BE2C (cell line): Measurements from ENCODE around the gene CZIB. TPM values are rescaled to one million over a fixed set of nuclear protein-coding genes. Genes with fewer than 3 reads are reported as not detected.

Experiments used
- DNase-seq: peaks from one replicate; pipeline ENCODE4 v3.0.0-alpha.2; 2020
- H3K27me3 ChIP-seq: fragments of 250-450 bp; sonication (Bioruptor Pico); 2 replicates; pipeline ENCODE4 v1.5.1; 2020; ENCODE audit warnings: mild to moderate bottlenecking
- H3K36me3 ChIP-seq: fragments of 250-450 bp; sonication (Bioruptor Pico); 2 replicates; pipeline ENCODE4 v1.5.1; 2020; ENCODE audit warnings: mild to moderate bottlenecking
- H3K4me1 ChIP-seq: fragments of 250-450 bp; sonication (Bioruptor Pico); 2 replicates; pipeline ENCODE4 v1.5.1; 2020
- H3K4me3 ChIP-seq: 2 replicates; pipeline ENCODE4 v1.5.1; 2011; ENCODE audit warnings: low read depth, low read length
- H3K9me3 ChIP-seq: fragments of 250-450 bp; sonication (Bioruptor Pico); 2 replicates; pipeline ENCODE4 v1.5.1; 2020
- polyA plus RNA-seq: library from polyadenylated mRNA; unstranded; fragments of >200 nt; gene quantifications from one replicate; pipeline ENCODE4 v1.2.1, GENCODE V29; 2012; ENCODE audit warnings: low read depth, missing spikeins; ENCODE audit not compliant: insufficient read length, insufficient read depth
- TF ChIP-seq, protein P1 (sequence below): IDR thresholded peaks from 2 replicates; pipeline ENCODE4 v1.5.1; 2012; ENCODE audit warnings: mild to moderate bottlenecking, low read depth, low read length

The CZIB gene
- polyA plus RNA-seq: 66.7 TPM

- H3K4me3 ChIP-seq: peak within 1 kb of the TSS; percentile 67
- DNase-seq: peak; percentile 91
- no peaks in the 10 kb centered on the region for H3K36me3 ChIP-seq
- H3K4me1 ChIP-seq: no peaks in the 10 kb centered on the region
- TF ChIP-seq, protein P1, sequence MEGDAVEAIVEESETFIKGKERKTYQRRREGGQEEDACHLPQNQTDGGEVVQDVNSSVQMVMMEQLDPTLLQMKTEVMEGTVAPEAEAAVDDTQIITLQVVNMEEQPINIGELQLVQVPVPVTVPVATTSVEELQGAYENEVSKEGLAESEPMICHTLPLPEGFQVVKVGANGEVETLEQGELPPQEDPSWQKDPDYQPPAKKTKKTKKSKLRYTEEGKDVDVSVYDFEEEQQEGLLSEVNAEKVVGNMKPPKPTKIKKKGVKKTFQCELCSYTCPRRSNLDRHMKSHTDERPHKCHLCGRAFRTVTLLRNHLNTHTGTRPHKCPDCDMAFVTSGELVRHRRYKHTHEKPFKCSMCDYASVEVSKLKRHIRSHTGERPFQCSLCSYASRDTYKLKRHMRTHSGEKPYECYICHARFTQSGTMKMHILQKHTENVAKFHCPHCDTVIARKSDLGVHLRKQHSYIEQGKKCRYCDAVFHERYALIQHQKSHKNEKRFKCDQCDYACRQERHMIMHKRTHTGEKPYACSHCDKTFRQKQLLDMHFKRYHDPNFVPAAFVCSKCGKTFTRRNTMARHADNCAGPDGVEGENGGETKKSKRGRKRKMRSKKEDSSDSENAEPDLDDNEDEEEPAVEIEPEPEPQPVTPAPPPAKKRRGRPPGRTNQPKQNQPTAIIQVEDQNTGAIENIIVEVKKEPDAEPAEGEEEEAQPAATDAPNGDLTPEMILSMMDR: no peak
- no peaks in the 10 kb centered on the region for H3K9me3 ChIP-seq
- H3K27me3 ChIP-seq: no peaks in the 10 kb centered on the region
Observed at GRCh38 chr1:53220171-53220961, at the start of gene CZIB. Gene CZIB, minus strand, starts transcription at chr1:53220634. Its CDS starts 59 bp downstream, at chr1:53220575.

- DNase-seq: no peak
- Histone ChIP-seq H3K4me3 (no peak overlapping the region), H3K27me3 (no peaks in the 10 kb centered on the region), H3K9me3 (no peaks in the 10 kb centered on the region), H3K36me3 (peaks cover 3% of the 10 kb centered on the region; the same call in 1 of the 2 replicates), H3K4me1 (no peaks in the 10 kb centered on the region)
- TF ChIP-seq, protein P1: no peak
Observed at GRCh38 chr1:53270107-53270506, 49.7 kb upstream of the CZIB start.

- H3K9me3 ChIP-seq: no peaks in the 10 kb centered on the region
- DNase-seq: no peak
- TF ChIP-seq, protein P1: no peak
Observed at GRCh38 chr1:53267761-53268160, 47.3 kb upstream of the CZIB start.

DNA sequence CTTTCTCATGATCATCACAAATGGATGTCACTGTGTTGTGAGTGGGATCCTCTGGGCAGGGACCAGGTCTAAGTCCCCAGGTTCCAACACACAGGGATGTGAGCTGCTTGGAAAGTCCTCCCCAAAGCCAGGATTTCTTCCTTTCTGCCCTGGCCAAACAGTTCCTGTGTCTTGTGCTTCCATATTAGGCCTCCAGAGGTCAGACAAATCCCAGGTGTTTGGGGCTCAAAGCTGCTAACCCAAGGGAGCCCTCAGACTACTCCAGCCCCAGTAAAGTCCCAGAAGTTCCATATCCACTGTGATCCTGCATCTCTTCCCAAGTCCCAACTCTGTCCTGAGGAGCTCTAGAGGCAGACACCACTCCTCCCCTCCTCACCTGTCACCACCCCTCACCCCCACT, 45.6 kb upstream of the CZIB start:
- DNase-seq: no peak
- TF ChIP-seq, protein P1: peak; percentile 24; the same call in 1 of the 2 replicates
- Histone ChIP-seq H3K4me1 (no peaks in the 10 kb centered on the region), H3K27me3 (no peaks in the 10 kb centered on the region), H3K9me3 (no peaks in the 10 kb centered on the region), H3K36me3 (peaks cover 8% of the 10 kb centered on the region; the same call in 1 of the 2 replicates), H3K4me3 (no peak overlapping the region)

More at GRCh38 chr1:53267761-53268160, 47.3 kb upstream of the CZIB start:
- Histone ChIP-seq H3K36me3 (peaks cover 5% of the 10 kb centered on the region; the same call in 1 of the 2 replicates), H3K4me3 (no peak overlapping the region), H3K4me1 (no peaks in the 10 kb centered on the region), H3K27me3 (no peaks in the 10 kb centered on the region)

DNA sequence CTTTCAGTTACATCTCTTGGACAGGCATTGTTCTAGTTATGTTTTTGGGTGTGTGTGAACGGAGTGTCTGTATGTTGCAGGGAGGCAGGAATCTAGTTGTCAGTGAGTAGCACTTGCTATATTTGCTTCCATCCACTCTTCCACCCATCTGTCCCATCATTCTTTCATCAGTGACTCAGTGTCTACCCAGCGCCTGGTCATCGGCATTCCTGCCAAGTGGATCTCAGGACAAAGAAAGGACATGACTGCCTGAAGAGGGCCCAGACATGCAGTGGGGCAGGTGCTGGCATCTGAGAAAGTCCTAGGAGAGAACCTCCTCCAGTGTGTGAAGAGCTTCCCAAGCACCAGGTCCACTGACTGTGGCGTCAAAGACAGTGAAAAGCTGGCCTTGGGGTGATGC, 45.1 kb upstream of the CZIB start:
- TF ChIP-seq, protein P1: no peak
- no peak for DNase-seq
- Histone ChIP-seq H3K4me1 (no peaks in the 10 kb centered on the region), H3K36me3 (peaks cover 8% of the 10 kb centered on the region; the same call in 1 of the 2 replicates), H3K9me3 (no peaks in the 10 kb centered on the region), H3K27me3 (no peaks in the 10 kb centered on the region), H3K4me3 (no peak overlapping the region)

GRCh38 chr1:53264048-53264447, 43.6 kb upstream of the CZIB start:
- H3K4me1 ChIP-seq: no peaks in the 10 kb centered on the region
- TF ChIP-seq, protein P1: no peak
- H3K27me3 ChIP-seq: no peaks in the 10 kb centered on the region
- no peak overlapping the region for H3K4me3 ChIP-seq
- DNase-seq: no peak
- H3K36me3 ChIP-seq: peaks cover 8% of the 10 kb centered on the region; the same call in 1 of the 2 replicates
- no peaks in the 10 kb centered on the region for H3K9me3 ChIP-seq
